ENCODE data around the gene SPDYA.
A peak's percentile ranks its signal among the peaks of the same experiment; 100 is the strongest.

The SPDYA gene

DNA sequence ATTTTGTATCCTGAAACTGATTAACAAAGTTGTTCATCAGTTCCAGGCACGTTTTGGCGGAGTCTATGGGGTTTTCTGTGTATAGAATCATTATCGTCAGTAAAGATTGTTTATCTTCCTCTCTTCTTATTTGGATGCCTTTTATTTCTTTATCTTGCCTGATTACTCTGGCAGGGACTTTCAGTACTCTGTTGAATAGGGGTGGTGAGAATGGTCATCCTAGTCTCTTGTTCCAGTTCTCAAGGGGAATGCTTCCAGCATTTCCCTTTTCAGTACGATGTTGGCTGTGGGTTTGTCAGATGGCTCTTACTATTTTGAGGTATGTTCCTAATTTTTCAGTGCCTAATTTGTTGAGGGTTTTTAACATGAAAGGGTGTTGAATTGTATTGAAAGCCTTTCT is 14.0 kb upstream of the SPDYA start:
- DNase-seq (ENCODE audit: low read depth) = no peak
- H3K4me3 ChIP-seq (replicated peaks; ENCODE audit: low read depth, low read length) = no peak overlapping the region
- TF ChIP-seq, protein P1, sequence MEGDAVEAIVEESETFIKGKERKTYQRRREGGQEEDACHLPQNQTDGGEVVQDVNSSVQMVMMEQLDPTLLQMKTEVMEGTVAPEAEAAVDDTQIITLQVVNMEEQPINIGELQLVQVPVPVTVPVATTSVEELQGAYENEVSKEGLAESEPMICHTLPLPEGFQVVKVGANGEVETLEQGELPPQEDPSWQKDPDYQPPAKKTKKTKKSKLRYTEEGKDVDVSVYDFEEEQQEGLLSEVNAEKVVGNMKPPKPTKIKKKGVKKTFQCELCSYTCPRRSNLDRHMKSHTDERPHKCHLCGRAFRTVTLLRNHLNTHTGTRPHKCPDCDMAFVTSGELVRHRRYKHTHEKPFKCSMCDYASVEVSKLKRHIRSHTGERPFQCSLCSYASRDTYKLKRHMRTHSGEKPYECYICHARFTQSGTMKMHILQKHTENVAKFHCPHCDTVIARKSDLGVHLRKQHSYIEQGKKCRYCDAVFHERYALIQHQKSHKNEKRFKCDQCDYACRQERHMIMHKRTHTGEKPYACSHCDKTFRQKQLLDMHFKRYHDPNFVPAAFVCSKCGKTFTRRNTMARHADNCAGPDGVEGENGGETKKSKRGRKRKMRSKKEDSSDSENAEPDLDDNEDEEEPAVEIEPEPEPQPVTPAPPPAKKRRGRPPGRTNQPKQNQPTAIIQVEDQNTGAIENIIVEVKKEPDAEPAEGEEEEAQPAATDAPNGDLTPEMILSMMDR (IDR thresholded peaks at IDR 0.05; ENCODE audit: low read length, missing control alignments) = no peak

GRCh38 chr2:28801726-28802125 is 8.9 kb upstream of the SPDYA start:
- DNase-seq (ENCODE audit: low read depth) = peak; percentile 25
- TF ChIP-seq, protein P1 (IDR thresholded peaks at IDR 0.05; ENCODE audit: low read length, missing control alignments) = no peak
- no peak overlapping the region for H3K4me3 ChIP-seq (replicated peaks; ENCODE audit: low read depth, low read length)

DNA sequence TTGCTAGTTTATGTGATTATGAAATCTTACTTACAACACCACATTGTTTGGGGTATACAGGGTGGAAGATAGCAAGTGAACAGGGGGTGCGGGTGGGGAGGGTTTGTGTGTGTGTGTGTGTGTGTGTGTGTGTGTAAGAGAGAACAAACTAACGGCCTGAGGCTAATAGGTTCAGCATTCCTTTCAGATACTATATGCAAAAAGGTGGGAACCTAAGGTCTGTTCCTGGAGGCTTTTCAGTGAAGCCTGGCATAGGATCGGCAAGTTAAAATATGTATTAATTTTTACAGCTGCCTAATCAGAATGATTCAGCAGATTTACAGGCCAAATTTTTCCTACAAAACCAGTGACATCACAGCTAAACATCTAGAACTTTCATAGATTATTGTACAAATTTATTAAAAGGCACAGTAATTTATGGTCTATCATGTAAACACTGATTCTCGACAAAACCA is 7.6 kb upstream of the SPDYA start:
- no peak overlapping the region for H3K4me3 ChIP-seq (replicated peaks; ENCODE audit: low read depth, low read length)
- TF ChIP-seq, protein P1 (IDR thresholded peaks at IDR 0.05; ENCODE audit: low read length, missing control alignments) = no peak
- peak; percentile 56 for DNase-seq (ENCODE audit: low read depth)

- H3K4me3 ChIP-seq (replicated peaks; ENCODE audit: low read depth, low read length) = peak overlapping the region; percentile 53
- TF ChIP-seq, protein P1 (IDR thresholded peaks at IDR 0.05; ENCODE audit: low read length, missing control alignments) = no peak
- DNase-seq (ENCODE audit: low read depth) = no peak
Observed at GRCh38 chr2:28809927-28810326, 707 bp upstream of the SPDYA start.

DNA sequence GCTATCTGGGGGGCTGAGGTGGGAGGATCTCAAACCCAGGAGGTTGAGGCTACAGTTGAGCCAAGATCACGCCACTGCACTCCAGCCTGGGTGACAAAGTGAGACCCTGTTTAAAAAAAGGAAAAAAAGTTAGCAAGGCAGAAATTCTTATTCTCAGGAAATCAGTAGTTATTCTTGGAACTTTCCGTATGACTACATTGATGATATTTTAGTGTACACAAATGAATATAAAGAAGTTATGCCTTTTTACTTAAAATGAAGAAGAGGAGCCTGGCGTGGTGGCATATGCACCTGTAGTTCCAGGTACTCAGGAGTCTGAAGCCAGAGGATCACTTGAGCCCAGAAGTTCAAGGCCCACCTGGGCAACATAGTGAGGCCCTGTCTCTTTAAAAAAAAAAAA is 7.4 kb downstream of the SPDYA start:
- TF ChIP-seq, protein P1 (IDR thresholded peaks at IDR 0.05; ENCODE audit: low read length, missing control alignments) = no peak
- DNase-seq (ENCODE audit: low read depth) = no peak
- no peak overlapping the region for H3K4me3 ChIP-seq (replicated peaks; ENCODE audit: low read depth, low read length)

DNA sequence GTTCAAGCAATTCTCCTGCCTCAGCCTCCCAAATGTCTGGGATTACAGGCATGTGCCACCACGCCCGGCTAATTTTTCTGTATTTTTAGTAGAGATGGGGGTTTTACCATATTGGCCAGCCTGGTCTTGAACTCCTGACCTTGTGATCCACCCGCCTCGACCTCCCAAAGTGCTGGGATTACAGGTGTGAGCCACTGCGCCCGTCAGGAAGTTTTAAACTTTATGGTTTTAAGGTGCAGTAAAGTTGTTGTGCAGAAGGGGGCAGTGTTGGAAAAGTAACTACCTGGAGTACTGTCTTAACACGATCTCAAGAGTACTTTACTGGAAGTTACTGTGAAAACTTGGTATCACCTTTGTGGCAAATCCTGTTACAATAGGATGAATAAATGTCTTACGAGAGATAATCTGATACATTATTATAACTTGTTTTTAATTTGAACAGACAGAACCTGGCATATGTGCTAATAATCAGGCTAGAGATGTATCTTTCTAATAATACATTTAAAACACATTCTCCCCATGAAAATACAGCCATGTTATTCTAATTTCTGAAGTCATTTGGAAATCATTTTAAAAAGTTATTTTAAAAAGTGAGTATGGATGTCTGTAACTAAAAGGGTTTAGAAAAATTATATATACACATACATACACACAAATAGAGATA is 10.8 kb downstream of the SPDYA start:
- TF ChIP-seq, protein P1 (IDR thresholded peaks at IDR 0.05; ENCODE audit: low read length, missing control alignments) = peak; percentile 68
- H3K4me3 ChIP-seq (replicated peaks; ENCODE audit: low read depth, low read length) = no peak overlapping the region
- peak; percentile 75 for DNase-seq (ENCODE audit: low read depth)

GRCh38 chr2:28822036-28822435 is 11.4 kb downstream of the SPDYA start:
- DNase-seq (ENCODE audit: low read depth) = no peak
- H3K4me3 ChIP-seq (replicated peaks; ENCODE audit: low read depth, low read length) = no peak overlapping the region
- TF ChIP-seq, protein P1 (IDR thresholded peaks at IDR 0.05; ENCODE audit: low read length, missing control alignments) = no peak

Measured in fibroblast of pulmonary artery (primary cell).